IMR-90 (cell line): ENCODE measurements around the gene CHRM5. TPM values are rescaled to one million over a fixed set of nuclear protein-coding genes. Genes with fewer than 3 reads are reported as not detected.

ENCODE experiments used
- ATAC-seq: fragments of 200-7000 bp; cut with Tn5 transposase; 2 replicates; pipeline ENCODE4 v1.9.1; 2020; ENCODE audit warnings: low read depth, mild to moderate bottlenecking, moderate library complexity
- BruUV-seq: library from RNA; stranded (reverse); fragments of 400-500 nt; replicated peaks from 2 replicates; lab custom pipeline; 2021; lab: Mats Ljungman, UMichigan
- CTCF ChIA-PET: fragments of 300-600 bp; formaldehyde crosslinking; extraction: SDS; loops from one replicate; lab custom pipeline; 2021; ENCODE audit warnings: antibody characterized with exemption; lab: Yijun Ruan, JAX
- POLR2A ChIA-PET: fragments of 300-600 bp; sonication (Branson Sonifier 250); formaldehyde crosslinking; loops from one replicate; lab custom pipeline; 2022; ENCODE audit warnings: antibody characterized with exemption; ENCODE audit not compliant: unreplicated experiment; lab: Charles Lee
- DNase-seq: peaks from one replicate; pipeline ENCODE4 v3.0.0; 2013
- H2AFZ ChIP-seq: replicated peaks from 2 replicates; pipeline ENCODE3; 2013; ENCODE audit warnings: low read length, mild to moderate bottlenecking; ENCODE audit not compliant: poor library complexity
- H2AK5ac ChIP-seq: 2 replicates; pipeline ENCODE4 v1.6.1; 2013; ENCODE audit warnings: low read depth, low read length, inconsistent platforms
- H2AK9ac ChIP-seq: replicated peaks from 2 replicates; pipeline ENCODE3; 2013; ENCODE audit warnings: mild to moderate bottlenecking, low read depth, low read length, moderate library complexity; ENCODE audit not compliant: poor library complexity
- H2BK120ac ChIP-seq: 2 replicates; pipeline ENCODE4 v1.6.1; 2013; ENCODE audit warnings: low read depth, low read length, inconsistent platforms
- H2BK15ac ChIP-seq: 3 replicates; pipeline ENCODE4 v1.6.1; 2013; ENCODE audit warnings: low read depth, low read length, inconsistent platforms
- H2BK20ac ChIP-seq: 2 replicates; pipeline ENCODE4 v1.6.1; 2013; ENCODE audit warnings: low read depth, mild to moderate bottlenecking, inconsistent platforms, low read length, moderate library complexity
- H2BK5ac ChIP-seq: 2 replicates; pipeline ENCODE4 v1.6.1; 2013; ENCODE audit warnings: mild to moderate bottlenecking, low read depth, low read length, inconsistent platforms; ENCODE audit not compliant: poor library complexity, severe bottlenecking
- H3K14ac ChIP-seq: replicated peaks from 2 replicates; pipeline ENCODE4 v1.6.1; 2013; ENCODE audit warnings: low read depth, low read length, inconsistent platforms
- H3K18ac ChIP-seq: 2 replicates; pipeline ENCODE4 v1.6.1; 2013; ENCODE audit warnings: low read depth, low read length, control low read depth
- H3K23ac ChIP-seq: 2 replicates; pipeline ENCODE4 v1.6.1; 2013; ENCODE audit warnings: low read depth, low read length, inconsistent platforms
- H3K27ac ChIP-seq: 2 replicates; pipeline ENCODE4 v1.5.1; 2013; ENCODE audit warnings: mild to moderate bottlenecking, control low read depth, low read length; ENCODE audit not compliant: insufficient read depth
- H3K27me3 ChIP-seq: 2 replicates; pipeline ENCODE4 v1.6.1; 2013; ENCODE audit warnings: low read length; ENCODE audit not compliant: control insufficient read depth, insufficient read depth
- H3K36me3 ChIP-seq: 2 replicates; pipeline ENCODE4 v1.6.1; 2013; ENCODE audit warnings: low read length, mixed read lengths; ENCODE audit not compliant: control insufficient read depth, insufficient read depth
- H3K4ac ChIP-seq: 2 replicates; pipeline ENCODE4 v1.6.1; 2013; ENCODE audit warnings: low read depth, low read length, inconsistent platforms
- H3K4me1 ChIP-seq: 2 replicates; pipeline ENCODE4 v1.6.1; 2013; ENCODE audit warnings: low read length, mixed read lengths; ENCODE audit not compliant: control insufficient read depth, insufficient read depth
- H3K4me2 ChIP-seq: 2 replicates; pipeline ENCODE4 v1.6.1; 2013; ENCODE audit warnings: low read depth, mild to moderate bottlenecking, control low read depth, low read length, moderate library complexity
- H3K4me3 ChIP-seq: 2 replicates; pipeline ENCODE4 v1.5.1; 2013; ENCODE audit warnings: low read depth, mild to moderate bottlenecking, control low read depth, low read length, moderate library complexity; ENCODE audit not compliant: insufficient read depth
- H3K56ac ChIP-seq: 2 replicates; pipeline ENCODE4 v1.6.1; 2013; ENCODE audit warnings: low read length, inconsistent platforms; ENCODE audit not compliant: insufficient read depth; ENCODE audit errors: extremely low read depth
- H3K79me1 ChIP-seq, 2 experiments: 2 replicates each; pipeline ENCODE4 v1.6.1; 2013; ENCODE audit warnings: low read length in 2 of 2, inconsistent platforms in 1 of 2, low read depth in 1 of 2
- H3K9ac ChIP-seq: 2 replicates; pipeline ENCODE4 v1.6.1; 2013; ENCODE audit warnings: low read depth, low read length, control low read depth
- H3K9me1 ChIP-seq: 2 replicates; pipeline ENCODE4 v1.6.1; 2013; ENCODE audit warnings: low read length, inconsistent platforms; ENCODE audit not compliant: insufficient read depth
- H3K9me3 ChIP-seq: 2 replicates; pipeline ENCODE4 v1.6.1; 2013; ENCODE audit warnings: low read length; ENCODE audit not compliant: control insufficient read depth, insufficient read depth
- H4K20me1 ChIP-seq: 2 replicates; pipeline ENCODE4 v1.6.1; 2013; ENCODE audit warnings: low read length, inconsistent platforms; ENCODE audit not compliant: insufficient read depth
- H4K5ac ChIP-seq: 2 replicates; pipeline ENCODE4 v1.6.1; 2013; ENCODE audit warnings: mild to moderate bottlenecking, low read depth, low read length, control low read depth
- H4K8ac ChIP-seq, 2 experiments: 2 replicates each; pipeline ENCODE4 v1.6.1; 2013; ENCODE audit warnings: low read depth in 2 of 2, low read length in 2 of 2, control low read depth in 1 of 2, inconsistent platforms in 1 of 2
- H4K91ac ChIP-seq: 2 replicates; pipeline ENCODE4 v1.6.1; 2013; ENCODE audit warnings: low read depth, low read length, inconsistent platforms; ENCODE audit not compliant: insufficient read depth
- BHLHE40 ChIP-seq: fragments of 150-350 bp; IDR thresholded peaks from 2 replicates; pipeline ENCODE4 v1.6.1; 2016; ENCODE audit warnings: mild to moderate bottlenecking, low read depth, low read length
- CEBPB ChIP-seq: IDR thresholded peaks from 2 replicates; pipeline ENCODE4 v1.6.1; 2012; ENCODE audit warnings: low read depth, low read length, improper control_type of control experiment
- CHD1 ChIP-seq: IDR thresholded peaks from 2 replicates; pipeline ENCODE4 v1.6.1; 2012; ENCODE audit warnings: low read depth, low read length, improper control_type of control experiment
- CTCF ChIP-seq: conservative IDR thresholded peaks from 2 replicates; pipeline ENCODE4 v1.5.1; 2012; ENCODE audit warnings: mild to moderate bottlenecking, low read depth, low read length, improper control_type of control experiment
- ELK1 ChIP-seq: fragments of 150-350 bp; IDR thresholded peaks from 2 replicates; pipeline ENCODE4 v1.6.1; 2016; ENCODE audit warnings: low read depth, mild to moderate bottlenecking, low read length, moderate library complexity, borderline replicate concordance
- FOS ChIP-seq: fragments of 150-350 bp; IDR thresholded peaks from 2 replicates; pipeline ENCODE4 v1.6.1; 2016; ENCODE audit warnings: low read depth, low read length
- MAFK ChIP-seq: IDR thresholded peaks from 2 replicates; pipeline ENCODE4 v1.6.1; 2012; ENCODE audit warnings: low read depth, low read length, improper control_type of control experiment
- MAZ ChIP-seq: IDR thresholded peaks from 2 replicates; pipeline ENCODE4 v1.6.1; 2012; ENCODE audit warnings: low read depth, mild to moderate bottlenecking, low read length, improper control_type of control experiment, moderate library complexity, borderline replicate concordance
- MXI1 ChIP-seq: IDR thresholded peaks from 2 replicates; pipeline ENCODE4 v1.6.1; 2012; ENCODE audit warnings: low read depth, mild to moderate bottlenecking, low read length, moderate library complexity, borderline replicate concordance
- NFE2L2 ChIP-seq: fragments of 150-350 bp; IDR thresholded peaks from 2 replicates; pipeline ENCODE4 v1.6.1; 2016; ENCODE audit warnings: low read depth, mild to moderate bottlenecking, low read length
- POLR2A ChIP-seq: IDR thresholded peaks from 2 replicates; pipeline ENCODE4 v1.6.1; 2012; ENCODE audit warnings: mild to moderate bottlenecking, low read depth, low read length
- RAD21 ChIP-seq: IDR thresholded peaks from 2 replicates; pipeline ENCODE4 v1.6.1; 2012; ENCODE audit warnings: low read length, improper control_type of control experiment
- RCOR1 ChIP-seq: IDR thresholded peaks from 2 replicates; pipeline ENCODE4 v1.6.1; 2012; ENCODE audit warnings: mild to moderate bottlenecking, low read length, improper control_type of control experiment; ENCODE audit not compliant: insufficient replicate concordance
- RFX5 ChIP-seq: IDR thresholded peaks from 2 replicates; pipeline ENCODE4 v1.8.0; 2012; ENCODE audit warnings: low read depth, mild to moderate bottlenecking, low read length, moderate library complexity
- SMC3 ChIP-seq: fragments of 150-350 bp; IDR thresholded peaks from 2 replicates; pipeline ENCODE4 v1.6.1; 2016; ENCODE audit warnings: low read depth, mild to moderate bottlenecking, antibody characterized with exemption, low read length, moderate library complexity
- USF2 ChIP-seq: fragments of 150-350 bp; IDR thresholded peaks from 2 replicates; pipeline ENCODE4 v1.6.1; 2017; ENCODE audit warnings: mild to moderate bottlenecking, antibody characterized with exemption, low read length, low read depth
- WGBS, 2 experiments: methylation state at CpG; one replicate each; pipeline versions ENCODE4 v1.1.5 to v1.1.7; 2013; ENCODE audit warnings: missing lambda C conversion rate in 2 of 2; ENCODE audit not compliant: insufficient read length in 1 of 2; ENCODE audit errors: extremely low coverage in 2 of 2; 5-methylcytosine and 5-hydroxymethylcytosine counted together
- dilution Hi-C: fragments of 300-500 bp; cut with HindIII; formaldehyde crosslinking; loops from one replicate; pipeline ENCODE4 v1.14.3; 2018; ENCODE audit warnings: low sequenced_read_pairs; ENCODE audit not compliant: unreplicated experiment
- in situ Hi-C: fragments of 300-500 bp; cut with MboI; formaldehyde crosslinking; loops from 3 replicates; pipeline ENCODE4 v1.14.3; 2019; ENCODE audit warnings: low sequenced_read_pairs, inconsistent platforms, mixed read lengths
- intact Hi-C: fragments of 100-400 bp; cut with micrococcal nuclease; formaldehyde crosslinking; loops from 2 replicates; pipeline ENCODE4 v1.10.0; 2022
- polyA plus RNA-seq, 3 experiments: library from polyadenylated mRNA; depleted of rRNA; stranded (reverse); fragments of >200 nt; gene quantifications; 2 replicates each; pipeline ENCODE4 v1.2.3, GENCODE V29; 2012; ENCODE audit warnings: low replicate concordance in 1 of 3
- total RNA-seq: library from RNA; depleted of rRNA; stranded (reverse); fragments of >200 nt; gene quantifications from 2 replicates; pipeline ENCODE4 v1.2.3, GENCODE V29; 2012

CHRM5 gene
- total and polyA plus RNA-seq, 2 of the 4 experiments (the other 2 are of a cell fraction): under 0.01 to 0.03 TPM

GRCh38 chr15:34018021-34018645, 49.8 kb downstream of the CHRM5 start:
- TF ChIP-seq RAD21: no peak
- TF ChIP-seq RCOR1: no peak
- no peak for TF ChIP-seq NFE2L2
- no peak for TF ChIP-seq SMC3
- no peak for TF ChIP-seq POLR2A
- no peak for TF ChIP-seq RFX5
- TF ChIP-seq CTCF: no peak
- no peak for TF ChIP-seq MXI1
- TF ChIP-seq MAFK: no peak
- TF ChIP-seq BHLHE40: no peak
- TF ChIP-seq MAZ: no peak
- TF ChIP-seq FOS: no peak
- no peak for TF ChIP-seq ELK1
- no peak for TF ChIP-seq CHD1
- no peak for TF ChIP-seq CEBPB
- TF ChIP-seq USF2: no peak
- dilution Hi-C loops: no loop called here
- no peaks in the 10 kb centered on the region for H3K27me3 ChIP-seq

More at GRCh38 chr15:34018021-34018645, 49.8 kb downstream of the CHRM5 start:
- H2BK5ac ChIP-seq: no peak overlapping the region
- no peak overlapping the region for H3K56ac ChIP-seq
- H3K18ac ChIP-seq: no peak overlapping the region
- no peaks in the 10 kb centered on the region for H3K36me3 ChIP-seq
- BruUV-seq: no TSS peak
- DNase-seq: no peak
- no peak overlapping the region for H3K4me3 ChIP-seq
- H3K9me1 ChIP-seq: no peaks in the 10 kb centered on the region
- H3K4ac ChIP-seq: no peak overlapping the region
- in situ Hi-C loops: no loop called here
- CTCF ChIA-PET: no interaction called here
- no peak overlapping the region for H2BK20ac ChIP-seq
- H2AFZ ChIP-seq: no peak overlapping the region
- H3K14ac ChIP-seq: no peak overlapping the region
- no peak overlapping the region for H2AK9ac ChIP-seq
- no peak overlapping the region for H4K91ac ChIP-seq
- no peak overlapping the region for H2AK5ac ChIP-seq
- no peak overlapping the region for H3K4me2 ChIP-seq
- H3K4me1 ChIP-seq: no peaks in the 10 kb centered on the region
- no peak overlapping the region for H3K27ac ChIP-seq
- no peak overlapping the region for H2BK120ac ChIP-seq
- POLR2A ChIA-PET: no interaction called here
- no peak overlapping the region for H4K8ac ChIP-seq
- H3K23ac ChIP-seq: no peak overlapping the region
- H3K79me1 ChIP-seq: peaks cover 15 to 32% of the 10 kb centered on the region in 2 experiments
- no peaks in the 10 kb centered on the region; the same call in 1 of the 2 replicates for H4K20me1 ChIP-seq
- intact Hi-C loops: no loop called here
- no peak overlapping the region for H4K5ac ChIP-seq
- H3K9me3 ChIP-seq: no peaks in the 10 kb centered on the region; the same call in 1 of the 2 replicates
- H2BK15ac ChIP-seq: no peak overlapping the region
- no peak overlapping the region for H3K9ac ChIP-seq
- ATAC-seq: no peak
- WGBS, 2 experiments: 93% methylated on average over 9 of the region's 16 CpGs; no CpG with 5 or more reads in 1 of the 2 experiments
